Right renal pelvis (tissue), 4 donors: ENCODE measurements around the gene RBKS. TPM values are rescaled to one million over a fixed set of nuclear protein-coding genes. Genes with fewer than 3 reads are reported as not detected.

Experiments used
- DNase-seq, 4 donors: peaks; one replicate each; pipeline ENCODE4 v3.0.0-alpha.2; 2013; ENCODE audit warnings: low read depth in 4 of 4, low spot score in 3 of 4, missing footprints in 1 of 4
- polyA plus RNA-seq, 4 donors: library from polyadenylated mRNA; unstranded; fragments of 120-200 nt; gene quantifications; one replicate each; pipeline ENCODE4 v1.2.1, GENCODE V29; 2013; ENCODE audit not compliant: insufficient read length in 4 of 4

Gene RBKS
- polyA plus RNA-seq, 4 donors = 6.9 to 9.9 (median 8.2) TPM

GRCh38 chr2:27803046-27803445 lies 87.1 kb downstream of the RBKS start:
- DNase-seq = no peak

- DNase-seq = no peak
These were observed 87.6 kb downstream of the RBKS start for GRCh38 chr2:27802547-27802946.

GRCh38 chr2:27800856-27801255 lies 89.3 kb downstream of the RBKS start:
- DNase-seq = no peak

- DNase-seq = no peak
These were observed 90.6 kb downstream of the RBKS start for GRCh38 chr2:27799646-27800010.

- DNase-seq = no peak
These were observed 91.1 kb downstream of the RBKS start for GRCh38 chr2:27798948-27799645.

- DNase-seq = no peak
These were observed 91.7 kb downstream of the RBKS start for GRCh38 chr2:27798486-27798885.

GRCh38 chr2:27797841-27798240 lies 92.3 kb downstream of the RBKS start:
- no peak for DNase-seq

GRCh38 chr2:27796791-27797765 lies 93.1 kb downstream of the RBKS start:
- DNase-seq = no peak

- no peak for DNase-seq
These were observed 94.3 kb downstream of the RBKS start for GRCh38 chr2:27795868-27796277.

- no peak for DNase-seq
These were observed 94.9 kb downstream of the RBKS start for GRCh38 chr2:27795093-27795834.

- DNase-seq = no peak
These were observed 97.4 kb downstream of the RBKS start for GRCh38 chr2:27792759-27793158.

- no peak for DNase-seq
These were observed 99.4 kb downstream of the RBKS start for GRCh38 chr2:27790796-27791195.

GRCh38 chr2:27782701-27783100 lies 107.5 kb downstream of the RBKS start:
- no peak for DNase-seq

GRCh38 chr2:27781496-27781895 lies 108.7 kb downstream of the RBKS start:
- no peak for DNase-seq

- DNase-seq = no peak
These were observed 110.7 kb downstream of the RBKS start for GRCh38 chr2:27779417-27780055.

GRCh38 chr2:27776696-27777095 lies 113.5 kb downstream of the RBKS start:
- no peak for DNase-seq

GRCh38 chr2:27776097-27776496 lies 114.1 kb downstream of the RBKS start:
- no peak for DNase-seq

GRCh38 chr2:27773959-27774358 lies 116.2 kb downstream of the RBKS start:
- DNase-seq = no peak

GRCh38 chr2:27772804-27773203 lies 117.4 kb downstream of the RBKS start:
- DNase-seq = no peak

- peak; percentile 87 to 91 (median 90) for DNase-seq
These were observed 118.4 kb downstream of the RBKS start, which contains the start of gene MRPL33 for GRCh38 chr2:27771548-27772335. Gene MRPL33, plus strand, starts transcription at chr2:27771719. Its CDS starts 59 bp downstream, at chr2:27771778.
